Cardiac muscle cell (in vitro differentiated cells and primary cell): ENCODE measurements around the gene DUS1L. TPM values are rescaled to one million over a fixed set of nuclear protein-coding genes. Genes with fewer than 3 reads are reported as not detected.

Experiments
- DNase-seq, 2 donors: peaks; one replicate each; pipeline versions ENCODE4 v3.0.0 to v3.0.0-alpha.2; 2010 to 2017; ENCODE audit warnings: low read depth in 1 of 2, low spot score in 1 of 2
- H3K27ac ChIP-seq: fragments of 200-600 bp; sonication (generic); 2 replicates; pipeline ENCODE4 v1.5.1; 2016
- H3K27me3 ChIP-seq: fragments of 200-600 bp; sonication (generic); 2 replicates; pipeline ENCODE4 v1.6.0; 2016; ENCODE audit warnings: control low read depth
- H3K36me3 ChIP-seq: fragments of 200-600 bp; sonication (generic); 2 replicates; pipeline ENCODE4 v1.5.1; 2016; ENCODE audit warnings: control low read depth
- H3K4me1 ChIP-seq: fragments of 200-600 bp; sonication (generic); 2 replicates; pipeline ENCODE4 v1.8.1; 2017; ENCODE audit warnings: low read depth, mild to moderate bottlenecking, mixed run types
- H3K4me3 ChIP-seq: fragments of 200-600 bp; sonication (generic); 2 replicates; pipeline ENCODE4 v1.5.1; 2016; ENCODE audit warnings: mild to moderate bottlenecking
- H3K9me3 ChIP-seq: fragments of 200-600 bp; sonication (generic); 2 replicates; pipeline ENCODE4 v1.5.1; 2017; ENCODE audit warnings: low read depth, mild to moderate bottlenecking, control low read depth
- polyA plus RNA-seq: library from polyadenylated mRNA; unstranded; fragments of >200 nt; fragmentation: Nextera tagmentation; extraction: Ambion mirVana; gene quantifications from 2 replicates; pipeline ENCODE4 v1.2.1, GENCODE V29; 2016
- total RNA-seq: library from RNA; depleted of rRNA; stranded (reverse); fragments of >200 nt; gene quantifications from 2 replicates; pipeline ENCODE4 v1.2.3, GENCODE V29; 2016
- TF ChIP-seq, protein P1 (sequence below): IDR thresholded peaks from 2 replicates; pipeline ENCODE4 v1.5.1; 2012; ENCODE audit warnings: low read depth, mild to moderate bottlenecking, low read length

DUS1L gene
- total and polyA plus RNA-seq, 2 experiments from 2014 or later: 183 to 184 TPM

DNA sequence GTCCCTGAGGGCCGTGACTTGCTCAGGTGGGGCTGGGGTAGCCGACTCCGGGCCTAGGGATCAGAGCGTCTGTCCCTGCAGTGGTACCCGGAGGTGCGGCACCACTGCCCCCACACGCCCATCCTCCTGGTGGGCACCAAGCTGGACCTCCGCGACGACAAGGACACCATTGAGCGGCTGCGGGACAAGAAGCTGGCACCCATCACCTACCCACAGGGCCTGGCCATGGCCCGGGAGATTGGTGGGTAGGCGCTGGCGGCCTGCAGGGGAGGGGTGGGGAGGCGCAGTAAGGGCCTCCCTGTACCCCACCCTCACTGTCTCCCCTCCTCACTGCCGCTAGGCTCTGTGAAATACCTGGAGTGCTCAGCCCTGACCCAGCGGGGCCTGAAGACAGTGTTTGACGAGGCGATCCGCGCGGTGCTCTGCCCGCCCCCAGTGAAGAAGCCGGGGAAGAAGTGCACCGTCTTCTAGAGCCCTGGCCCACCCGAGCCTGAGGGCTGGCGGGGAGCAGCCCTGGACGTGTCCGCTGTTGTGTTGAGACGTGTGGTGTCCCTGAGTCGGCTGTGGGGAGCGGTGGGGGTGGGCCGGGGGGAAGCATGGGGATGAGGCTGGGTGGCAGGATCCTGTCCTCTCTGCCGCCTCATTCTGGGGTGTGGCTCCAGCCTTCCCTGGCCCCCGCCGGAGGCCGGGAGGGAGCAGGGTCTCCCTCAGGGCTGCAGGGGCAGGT is 32.1 kb downstream of the DUS1L start:
- Histone ChIP-seq H3K4me1 (peaks cover 8% of the 10 kb centered on the region), H3K4me3 (no peak overlapping the region)
- DNase-seq: no peak

DNA sequence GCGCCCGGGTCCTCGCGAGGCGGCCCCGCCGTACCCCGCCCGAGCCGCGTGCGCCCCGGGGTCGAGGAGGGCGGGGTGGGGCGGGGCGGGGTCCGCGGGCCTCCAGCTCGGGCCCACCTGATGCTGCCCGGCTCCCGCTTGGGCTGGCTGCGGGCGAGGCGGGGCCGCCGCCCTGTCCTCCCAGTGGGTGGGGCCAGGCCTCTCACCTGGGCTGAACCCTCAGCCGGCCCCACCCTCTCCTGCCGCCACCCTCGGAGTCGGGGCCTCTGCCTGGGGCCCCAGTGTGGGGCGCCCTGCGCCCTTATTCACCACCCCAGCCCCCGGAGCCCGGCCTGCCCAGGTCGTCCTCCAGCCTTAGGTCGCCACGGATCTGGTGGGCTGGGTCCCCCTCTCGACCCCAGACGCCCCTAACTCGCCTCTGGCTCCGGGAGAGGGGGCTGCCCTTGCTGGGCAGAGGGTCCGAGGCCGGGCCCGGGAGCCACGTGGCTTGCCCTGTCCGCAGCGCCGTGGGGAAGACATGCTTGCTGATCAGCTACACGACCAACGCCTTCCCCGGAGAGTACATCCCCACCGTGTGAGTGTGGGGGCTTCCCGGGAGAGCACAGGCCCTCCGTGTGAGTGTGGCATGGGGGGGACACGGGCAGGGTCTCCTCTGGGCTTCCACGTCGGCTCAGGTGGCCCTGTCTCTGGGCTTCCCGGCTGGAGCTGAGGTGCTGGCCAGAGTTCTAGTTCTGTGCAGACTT is 33.5 kb downstream of the DUS1L start:
- Histone ChIP-seq H3K9me3 (no peaks in the 10 kb centered on the region), H3K4me1 (peaks cover 8% of the 10 kb centered on the region), H3K27me3 (no peaks in the 10 kb centered on the region), H3K27ac (no peak overlapping the region), H3K36me3 (no peaks in the 10 kb centered on the region), H3K4me3 (peak overlapping the region; percentile 44)
- peak in 1 of 2 donors; percentile 43 for DNase-seq
- TF ChIP-seq, protein P1, sequence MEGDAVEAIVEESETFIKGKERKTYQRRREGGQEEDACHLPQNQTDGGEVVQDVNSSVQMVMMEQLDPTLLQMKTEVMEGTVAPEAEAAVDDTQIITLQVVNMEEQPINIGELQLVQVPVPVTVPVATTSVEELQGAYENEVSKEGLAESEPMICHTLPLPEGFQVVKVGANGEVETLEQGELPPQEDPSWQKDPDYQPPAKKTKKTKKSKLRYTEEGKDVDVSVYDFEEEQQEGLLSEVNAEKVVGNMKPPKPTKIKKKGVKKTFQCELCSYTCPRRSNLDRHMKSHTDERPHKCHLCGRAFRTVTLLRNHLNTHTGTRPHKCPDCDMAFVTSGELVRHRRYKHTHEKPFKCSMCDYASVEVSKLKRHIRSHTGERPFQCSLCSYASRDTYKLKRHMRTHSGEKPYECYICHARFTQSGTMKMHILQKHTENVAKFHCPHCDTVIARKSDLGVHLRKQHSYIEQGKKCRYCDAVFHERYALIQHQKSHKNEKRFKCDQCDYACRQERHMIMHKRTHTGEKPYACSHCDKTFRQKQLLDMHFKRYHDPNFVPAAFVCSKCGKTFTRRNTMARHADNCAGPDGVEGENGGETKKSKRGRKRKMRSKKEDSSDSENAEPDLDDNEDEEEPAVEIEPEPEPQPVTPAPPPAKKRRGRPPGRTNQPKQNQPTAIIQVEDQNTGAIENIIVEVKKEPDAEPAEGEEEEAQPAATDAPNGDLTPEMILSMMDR: no peak

More for the DNA sequence above, 32.1 kb downstream of the DUS1L start:
- Histone ChIP-seq H3K9me3 (no peaks in the 10 kb centered on the region), H3K27ac (no peak overlapping the region), H3K27me3 (no peaks in the 10 kb centered on the region), H3K36me3 (no peaks in the 10 kb centered on the region)
- TF ChIP-seq, protein P1: no peak

DNA sequence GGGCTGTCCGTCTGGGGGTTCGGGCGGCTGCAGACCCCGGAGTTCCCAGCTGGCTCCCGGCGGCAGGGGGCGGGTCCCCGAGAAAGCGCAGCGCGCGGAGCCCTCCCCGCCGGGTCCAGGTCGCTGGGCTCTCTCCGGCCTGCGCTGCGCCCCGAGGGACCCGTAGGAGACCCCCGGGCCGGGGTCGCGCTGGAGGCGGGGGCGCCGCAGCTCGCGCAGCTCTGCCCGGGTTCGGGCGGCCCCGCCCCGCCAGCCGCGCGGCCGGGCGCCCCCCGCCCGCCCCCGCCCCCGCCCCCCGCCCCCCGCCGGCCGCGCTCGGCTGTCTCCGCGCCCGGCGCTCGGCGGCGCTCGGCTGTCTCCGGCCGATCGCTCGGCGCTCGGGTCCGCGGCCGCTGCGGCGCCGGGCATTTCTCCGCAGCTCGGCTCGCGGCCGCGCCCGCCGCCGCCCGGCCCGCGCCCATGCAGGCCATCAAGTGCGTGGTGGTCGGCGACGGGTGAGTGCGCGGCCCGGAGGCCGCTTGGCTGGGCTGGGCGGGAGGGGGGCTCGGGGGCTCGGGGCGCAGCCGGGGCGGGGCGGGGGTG is 34.2 kb downstream of the DUS1L start, which contains the start of gene RAC3:
Gene RAC3, plus strand, starts transcription at position 376 of the 582 bp plus-strand sequence. Its CDS starts 84 bp downstream, at position 460.
- H3K9me3 ChIP-seq: no peaks in the 10 kb centered on the region
- no peaks in the 10 kb centered on the region for H3K27me3 ChIP-seq
- no peaks in the 10 kb centered on the region for H3K36me3 ChIP-seq
- TF ChIP-seq, protein P1: no peak
- H3K4me3 ChIP-seq: peak within 1 kb of the TSS; percentile 77
- DNase-seq: peak; percentile 41 to 80
- peaks cover 4% of the 10 kb centered on the region for H3K4me1 ChIP-seq
- H3K27ac ChIP-seq: peak within 1 kb of the TSS; percentile 16

DNA sequence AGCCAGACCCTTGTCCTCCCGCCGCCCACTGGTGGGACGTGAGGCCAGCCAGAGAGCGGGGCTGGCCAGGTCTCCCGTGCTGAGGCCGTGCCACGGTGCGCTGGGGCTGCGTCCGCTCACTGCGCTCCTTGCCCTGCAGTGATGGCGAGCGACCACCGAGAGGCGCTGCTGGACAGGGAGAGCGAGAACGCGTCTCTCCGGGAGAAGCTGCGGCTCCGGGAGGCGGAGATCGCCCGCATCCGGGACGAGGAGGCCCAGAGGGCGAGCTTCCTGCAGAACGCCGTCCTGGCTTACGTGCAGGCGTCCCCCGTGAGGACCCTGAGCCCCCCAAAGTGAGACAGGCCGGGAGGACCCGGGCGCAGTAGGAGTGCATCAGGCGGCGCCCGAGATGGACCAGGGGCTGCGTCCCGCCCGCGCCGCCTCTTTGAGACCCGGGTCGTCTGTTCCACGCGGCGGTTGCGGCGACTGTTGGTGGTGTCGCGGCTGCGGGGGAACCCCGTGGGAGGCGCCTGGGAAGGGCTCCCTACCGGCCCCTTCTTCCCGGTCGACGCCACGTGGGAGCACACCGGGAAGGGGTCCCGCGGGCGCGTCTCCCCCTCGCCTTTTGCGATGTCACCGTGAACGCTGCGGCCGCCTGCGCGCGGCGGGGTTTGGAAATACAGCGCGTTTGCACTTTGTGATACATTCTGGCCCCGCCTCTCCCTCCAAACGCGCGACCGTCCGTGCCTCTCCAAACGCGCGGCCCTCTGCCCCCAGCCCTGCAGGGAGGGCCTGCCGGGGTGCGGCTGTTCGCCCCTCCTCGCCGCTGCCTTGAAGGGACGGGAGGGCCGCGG is 34.9 kb downstream of the DUS1L start:
- Histone ChIP-seq H3K27ac (peak overlapping the region; percentile 16), H3K4me3 (peak overlapping the region; percentile 77), H3K36me3 (no peaks in the 10 kb centered on the region), H3K4me1 (no peaks in the 10 kb centered on the region), H3K9me3 (no peaks in the 10 kb centered on the region), H3K27me3 (no peaks in the 10 kb centered on the region)
- DNase-seq: peak; percentile 89 to 91
- TF ChIP-seq, protein P1: peak; percentile 39

DNA sequence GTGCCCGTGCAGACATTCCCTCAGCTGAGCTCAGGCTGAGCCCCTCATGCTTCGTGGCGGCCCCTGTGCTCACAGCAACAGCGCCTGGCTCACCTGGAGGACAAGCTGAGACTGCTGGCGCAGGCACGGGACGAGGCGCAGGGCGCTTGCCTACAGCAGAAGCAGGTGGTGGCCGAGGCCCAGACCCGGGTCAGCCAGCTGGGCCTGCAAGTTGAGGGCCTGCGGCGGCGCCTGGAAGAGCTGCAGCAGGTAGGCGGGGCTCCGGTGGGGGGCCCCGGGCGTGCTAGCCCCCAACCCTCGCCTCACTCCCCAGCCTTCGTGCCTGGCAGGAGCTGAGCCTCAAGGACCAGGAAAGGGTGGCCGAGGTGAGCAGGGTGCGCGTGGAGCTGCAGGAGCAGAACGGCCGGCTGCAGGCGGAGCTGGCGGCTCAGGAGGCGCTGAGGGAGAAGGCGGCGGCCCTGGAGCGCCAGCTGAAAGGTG is 35.6 kb downstream of the DUS1L start:
- no peaks in the 10 kb centered on the region for H3K9me3 ChIP-seq
- H3K4me1 ChIP-seq: no peaks in the 10 kb centered on the region
- no peaks in the 10 kb centered on the region for H3K36me3 ChIP-seq
- no peak overlapping the region for H3K4me3 ChIP-seq
- H3K27me3 ChIP-seq: no peaks in the 10 kb centered on the region
- TF ChIP-seq, protein P1: no peak
- no peak for DNase-seq
- H3K27ac ChIP-seq: no peak overlapping the region
